ENCODE data around the gene REPS2.
"Not testable (repeated sequence)": the region's sequence is repeated elsewhere in the genome, so short reads cannot be mapped to it uniquely, and the experiment has no call there.

The REPS2 gene

DNA sequence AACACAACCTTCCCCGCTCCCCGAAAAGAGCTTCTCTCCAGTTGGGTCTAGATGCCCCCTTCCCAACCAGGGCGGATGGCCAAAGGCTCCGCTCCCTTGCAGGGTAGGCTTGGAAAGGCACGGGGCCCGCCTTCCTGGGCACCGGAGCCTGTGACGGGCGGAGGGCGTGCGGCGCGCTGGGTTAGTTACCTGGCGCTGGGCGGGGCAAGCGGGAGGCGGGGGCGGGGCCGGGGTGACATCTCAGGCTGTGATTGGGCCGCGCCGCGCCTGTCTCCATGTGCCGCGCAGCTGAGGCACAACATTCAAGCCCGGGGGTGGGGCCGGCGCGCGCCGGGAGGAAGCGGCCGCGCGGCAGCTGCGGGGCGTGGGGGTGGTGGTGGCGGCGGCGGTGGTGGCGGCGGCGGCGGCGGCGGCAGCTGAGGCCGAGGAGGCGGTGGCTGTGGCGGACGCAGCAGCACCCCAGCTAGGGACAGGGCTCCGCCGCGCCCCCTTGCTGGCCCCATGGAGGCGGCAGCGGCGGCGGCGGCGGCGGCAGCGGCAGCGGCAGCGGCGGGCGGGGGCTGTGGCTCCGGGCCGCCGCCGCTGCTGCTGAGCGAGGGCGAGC, at the start of gene REPS2:
Gene REPS2 (plus strand): TSS at position 298 of the 604 bp plus-strand sequence. CDS start 204 bp downstream, at position 502.
- DNase-seq: peak; percentile 73 to 80

DNA sequence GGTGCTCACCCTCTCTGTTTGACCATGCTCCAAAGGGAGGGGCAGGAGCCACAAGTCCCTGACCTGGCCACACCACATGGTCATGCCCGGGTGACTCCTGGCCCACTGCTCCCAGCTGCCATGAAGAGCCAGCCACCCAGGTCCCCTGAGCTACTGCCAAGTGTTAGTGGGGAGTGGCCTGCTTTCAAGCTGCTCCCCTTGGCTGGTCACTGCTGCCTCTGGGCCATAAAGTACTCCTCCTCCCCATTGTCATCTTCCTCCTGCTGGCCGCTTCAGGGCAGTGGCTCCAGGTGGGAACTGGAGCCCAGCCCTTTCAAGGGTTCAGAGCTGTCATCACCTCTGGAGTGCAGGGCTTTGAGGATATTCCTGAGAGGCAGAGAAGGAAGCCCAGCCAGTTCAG, 49.0 kb upstream of the REPS2 start:
- no peak for DNase-seq

GRCh38 chrX:16903274-16904022, 43.0 kb upstream of the REPS2 start:
- DNase-seq: no peak

GRCh38 chrX:16910376-16910775, 36.1 kb upstream of the REPS2 start:
- no peak for DNase-seq

- no peak for DNase-seq
Measured at GRCh38 chrX:16914058-16914457, 32.4 kb upstream of the REPS2 start.

- no peak for DNase-seq
Measured at GRCh38 chrX:16916561-16916960, 29.9 kb upstream of the REPS2 start.

DNA sequence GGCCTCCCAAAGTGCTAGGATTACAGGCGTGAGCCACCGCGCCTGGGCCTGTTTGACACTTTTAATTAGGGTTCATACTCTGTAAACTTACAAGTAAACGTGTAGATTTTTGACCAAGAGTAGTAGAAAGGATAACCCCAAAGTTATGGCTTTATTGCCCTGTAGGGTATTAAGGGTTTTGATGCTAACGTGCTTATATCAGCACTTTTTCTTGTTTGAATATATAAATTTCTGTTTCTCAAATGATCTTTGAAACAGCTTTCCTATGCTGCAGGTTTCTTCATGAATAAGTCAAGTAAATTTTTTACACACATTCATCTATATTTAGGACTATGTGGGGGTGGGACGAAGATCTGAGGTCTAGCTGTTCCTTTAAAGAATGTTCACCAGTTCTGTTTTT, 29.3 kb upstream of the REPS2 start:
- no peak for DNase-seq

GRCh38 chrX:16918979-16919378, 27.5 kb upstream of the REPS2 start:
- no peak for DNase-seq

GRCh38 chrX:16920075-16920474, 26.4 kb upstream of the REPS2 start:
- no peak for DNase-seq

- no peak for DNase-seq
Measured at GRCh38 chrX:16923157-16923556, 23.3 kb upstream of the REPS2 start.

GRCh38 chrX:16924631-16925480, 21.6 kb upstream of the REPS2 start:
- no peak for DNase-seq

GRCh38 chrX:16930392-16930791, 16.1 kb upstream of the REPS2 start:
- DNase-seq: no peak

GRCh38 chrX:16931371-16931770, 15.1 kb upstream of the REPS2 start:
- DNase-seq: no peak

- no peak for DNase-seq
Measured at GRCh38 chrX:16931855-16932575, 14.4 kb upstream of the REPS2 start.

GRCh38 chrX:16934185-16934584, 12.3 kb upstream of the REPS2 start:
- no peak for DNase-seq

- DNase-seq: peak in 1 of 2 donors; percentile 4
Measured at GRCh38 chrX:16946971-16947562, 609 bp downstream of the REPS2 start.

- DNase-seq: no peak
Measured at GRCh38 chrX:16950423-16950822, 4.0 kb downstream of the REPS2 start.

DNA sequence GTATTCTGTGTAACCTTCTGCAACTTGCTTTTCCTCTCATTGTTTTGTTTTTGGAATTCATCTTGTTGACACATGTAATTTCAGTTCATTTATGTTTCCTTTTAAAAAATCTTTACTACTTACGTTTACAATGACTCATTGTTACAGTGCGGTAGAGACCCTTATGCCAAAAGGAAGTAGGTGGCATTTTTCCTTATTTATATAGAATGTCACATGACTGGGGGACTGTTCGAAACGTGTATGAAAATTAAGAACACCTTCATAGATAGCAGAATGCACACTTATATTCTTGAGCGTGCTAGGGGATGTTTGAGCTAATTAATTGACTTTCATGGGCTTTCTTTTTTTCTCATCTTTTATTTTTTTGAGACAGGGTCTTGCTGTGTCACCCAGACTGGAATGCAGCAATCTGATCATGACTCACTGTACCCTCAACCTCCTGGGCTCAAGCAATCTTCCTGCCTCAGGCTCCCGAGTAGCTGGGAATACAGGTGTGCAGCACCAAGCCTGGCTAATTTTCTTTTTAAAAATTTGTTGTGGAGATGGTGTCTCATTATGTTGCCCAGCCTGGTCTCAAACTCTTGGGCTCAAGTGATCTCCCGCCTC, 7.3 kb downstream of the REPS2 start:
- DNase-seq: no peak

DNA sequence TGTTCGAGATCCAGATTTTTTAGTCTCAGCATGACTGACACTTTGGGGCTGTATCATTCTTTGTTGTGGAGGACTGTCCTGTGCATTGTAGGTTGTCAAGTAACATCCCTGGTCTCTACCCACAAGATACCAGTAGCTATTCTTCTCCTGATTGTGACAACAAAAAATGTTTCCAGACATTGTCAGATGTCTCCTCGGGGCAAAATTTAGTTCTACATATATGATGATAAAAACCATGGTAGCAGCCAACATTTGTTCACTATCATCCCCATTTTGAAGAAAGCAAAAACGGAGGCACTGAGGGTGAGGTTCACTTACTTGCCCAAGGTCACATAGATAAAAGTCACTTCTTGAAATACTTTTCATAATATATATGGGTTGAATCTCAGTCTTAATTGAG, 11.3 kb downstream of the REPS2 start:
- DNase-seq: no peak

- no peak for DNase-seq
Measured at GRCh38 chrX:16958356-16958755, 11.9 kb downstream of the REPS2 start.

- not testable (repeated sequence) for DNase-seq
Measured at GRCh38 chrX:16962661-16963060, 16.2 kb downstream of the REPS2 start.

DNA sequence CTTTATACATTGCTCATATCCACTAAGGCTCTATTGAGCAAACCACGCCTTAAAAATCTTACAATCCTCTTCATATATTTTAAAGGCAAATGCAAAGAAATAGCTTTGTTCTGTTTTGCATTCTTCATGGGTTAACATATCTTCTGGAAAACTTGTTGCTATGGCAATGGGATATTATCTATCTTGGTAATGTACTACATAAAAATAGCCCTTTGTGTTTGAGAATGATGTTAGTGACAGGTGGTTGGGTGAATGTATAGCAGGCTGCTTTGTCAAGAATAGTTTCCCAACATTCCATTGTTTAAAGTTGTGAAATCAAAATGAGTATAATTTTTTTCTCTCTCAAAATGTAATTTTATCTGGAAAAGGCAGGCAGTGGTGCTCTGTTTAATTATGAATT, 16.8 kb downstream of the REPS2 start:
- DNase-seq: no peak

Data from stimulated activated CD4-positive, alpha-beta T cell treated with anti-CD3 and anti-CD28 coated beads, Interleukin-2, amount 100 ng/mL, for 24 hours (primary cell).